ENCODE data around the gene SLC16A7.
"Not testable (repeated sequence)": the region's sequence is repeated elsewhere in the genome, so short reads cannot be mapped to it uniquely, and the experiment has no call there.

SLC16A7 gene, protein sequence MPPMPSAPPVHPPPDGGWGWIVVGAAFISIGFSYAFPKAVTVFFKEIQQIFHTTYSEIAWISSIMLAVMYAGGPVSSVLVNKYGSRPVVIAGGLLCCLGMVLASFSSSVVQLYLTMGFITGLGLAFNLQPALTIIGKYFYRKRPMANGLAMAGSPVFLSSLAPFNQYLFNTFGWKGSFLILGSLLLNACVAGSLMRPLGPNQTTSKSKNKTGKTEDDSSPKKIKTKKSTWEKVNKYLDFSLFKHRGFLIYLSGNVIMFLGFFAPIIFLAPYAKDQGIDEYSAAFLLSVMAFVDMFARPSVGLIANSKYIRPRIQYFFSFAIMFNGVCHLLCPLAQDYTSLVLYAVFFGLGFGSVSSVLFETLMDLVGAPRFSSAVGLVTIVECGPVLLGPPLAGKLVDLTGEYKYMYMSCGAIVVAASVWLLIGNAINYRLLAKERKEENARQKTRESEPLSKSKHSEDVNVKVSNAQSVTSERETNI

DNA sequence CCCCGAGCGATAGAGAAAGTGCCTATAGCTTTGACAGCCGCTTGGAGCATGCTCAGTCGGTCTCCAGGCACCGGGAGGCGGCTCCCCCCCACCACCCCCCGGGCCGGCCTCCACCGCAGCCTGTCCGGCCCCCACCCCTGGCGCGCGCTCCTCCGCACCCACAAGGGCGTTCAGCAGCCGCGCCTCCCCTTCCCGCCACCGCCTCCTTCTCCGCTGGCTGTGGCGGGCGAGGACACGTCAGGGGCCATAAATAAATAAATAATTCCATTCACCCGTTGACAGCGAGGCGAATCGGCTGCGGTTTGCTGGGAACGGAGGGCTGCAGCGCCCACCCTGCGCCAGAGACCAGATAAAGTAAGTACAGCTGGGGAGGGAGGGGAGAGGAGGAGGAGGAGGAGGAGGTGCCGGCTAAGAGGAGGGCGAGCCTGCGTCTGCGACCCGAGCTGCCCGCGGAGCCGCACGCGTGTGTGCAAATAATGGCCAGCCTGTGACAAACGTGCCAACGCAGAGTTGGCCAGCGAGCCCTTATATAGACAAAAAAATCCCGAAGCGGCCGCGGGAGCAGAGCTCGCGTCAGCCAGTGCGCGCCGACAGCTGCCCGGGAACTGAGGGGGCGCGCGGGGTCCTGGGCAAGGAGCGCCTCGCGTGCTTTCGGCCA is at the start of gene SLC16A7:
Gene SLC16A7, plus strand, starts transcription at position 147 of the 658 bp plus-strand sequence. CDS start 108,773 bp downstream, outside the sequence.
- DNase-seq (ENCODE audit: low read depth): peak; percentile 64

- DNase-seq (ENCODE audit: low read depth): no peak
These were observed 46.9 kb upstream of the SLC16A7 start for GRCh38 chr12:59548930-59549329.

DNA sequence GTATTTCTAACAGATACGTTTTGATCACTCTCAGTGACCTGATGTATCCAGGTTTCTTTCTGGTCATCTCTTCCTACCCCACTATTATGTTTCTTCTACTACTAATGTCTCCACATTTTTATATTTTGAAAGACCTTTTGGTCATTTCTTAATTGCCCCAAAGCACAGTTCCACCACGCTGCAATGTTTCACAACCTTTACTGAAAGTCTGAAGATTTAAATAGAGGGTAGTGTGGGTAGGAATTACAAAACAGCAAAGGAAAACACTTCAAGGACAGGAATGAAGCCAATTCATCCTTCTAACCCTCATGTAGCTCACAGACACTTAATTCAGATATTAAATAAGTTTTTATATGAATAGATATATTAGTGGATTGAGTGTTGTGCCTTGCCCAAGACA is 36.1 kb upstream of the SLC16A7 start:
- DNase-seq (ENCODE audit: low read depth): no peak

GRCh38 chr12:59570145-59570544 is 25.7 kb upstream of the SLC16A7 start:
- DNase-seq (ENCODE audit: low read depth): no peak

DNA sequence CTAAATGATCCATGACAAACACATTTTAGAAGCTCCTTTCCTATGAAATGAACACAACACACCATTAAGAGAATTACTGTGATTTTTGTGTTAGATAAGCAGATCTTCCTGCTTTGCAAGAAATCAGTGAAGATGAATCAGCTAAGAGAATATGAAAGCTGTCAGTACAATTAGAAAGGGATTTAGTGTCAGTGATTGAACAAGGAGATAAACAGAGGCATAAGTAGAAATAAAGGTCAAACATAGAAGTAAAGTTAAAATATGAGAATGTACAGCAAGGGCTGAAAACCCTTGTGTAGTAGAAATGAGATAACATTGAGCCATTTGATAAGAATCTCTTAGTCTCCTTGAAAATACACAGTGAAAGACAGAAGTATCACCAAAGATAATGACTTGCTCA is 21.4 kb upstream of the SLC16A7 start:
- DNase-seq (ENCODE audit: low read depth): no peak

DNA sequence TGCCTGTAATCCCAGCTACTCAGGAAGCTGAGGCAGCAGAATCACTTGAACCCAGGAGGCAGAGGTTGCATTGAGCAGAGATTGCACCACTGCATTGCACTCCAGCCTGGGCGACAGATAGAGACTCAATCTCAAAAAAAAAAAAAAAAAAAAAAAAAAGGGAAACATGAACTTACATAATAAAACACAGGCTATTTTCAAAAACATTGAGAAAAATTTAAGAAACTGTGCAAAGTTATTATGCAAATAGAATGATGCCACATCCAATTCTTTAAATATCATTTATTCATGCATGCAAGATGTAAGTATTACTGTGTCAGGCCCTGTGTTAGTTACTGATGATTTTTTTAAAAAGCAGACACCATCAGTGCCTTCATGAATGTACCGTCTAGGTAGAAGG is 20.0 kb upstream of the SLC16A7 start:
- DNase-seq (ENCODE audit: low read depth): no peak

DNA sequence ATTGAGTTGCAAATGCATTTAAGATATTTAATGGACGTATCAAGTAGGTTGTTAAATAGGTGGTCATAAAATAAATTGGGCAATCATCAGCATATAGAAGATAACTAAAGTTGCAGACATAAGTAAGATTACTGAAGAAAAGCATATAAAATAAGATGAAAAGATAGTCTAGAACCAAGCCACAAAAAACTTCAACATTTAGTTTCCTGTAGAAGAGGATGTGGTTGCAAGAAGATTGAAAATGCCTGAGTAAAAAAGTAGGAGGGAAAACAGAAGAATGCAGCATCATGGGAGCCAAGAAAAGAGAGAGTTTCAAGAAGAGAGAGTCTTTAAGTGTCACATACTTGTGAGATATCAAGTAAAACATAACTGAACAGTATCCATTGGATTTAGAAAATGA is 17.6 kb upstream of the SLC16A7 start:
- DNase-seq (ENCODE audit: low read depth): no peak

GRCh38 chr12:59579631-59580030 is 16.2 kb upstream of the SLC16A7 start:
- no peak for DNase-seq (ENCODE audit: low read depth)

- no peak for DNase-seq (ENCODE audit: low read depth)
These were observed 15.8 kb upstream of the SLC16A7 start for GRCh38 chr12:59580050-59580449.

GRCh38 chr12:59583003-59583712 is 12.7 kb upstream of the SLC16A7 start:
- DNase-seq (ENCODE audit: low read depth): no peak

GRCh38 chr12:59587710-59588109 is 8.1 kb upstream of the SLC16A7 start:
- no peak for DNase-seq (ENCODE audit: low read depth)

- DNase-seq (ENCODE audit: low read depth): no peak
These were observed 2.1 kb upstream of the SLC16A7 start for GRCh38 chr12:59593761-59594160.

GRCh38 chr12:59594943-59595500 is 807 bp upstream of the SLC16A7 start:
- no peak for DNase-seq (ENCODE audit: low read depth)

GRCh38 chr12:59595565-59595882 is 305 bp upstream of the SLC16A7 start:
- DNase-seq (ENCODE audit: low read depth): no peak

DNA sequence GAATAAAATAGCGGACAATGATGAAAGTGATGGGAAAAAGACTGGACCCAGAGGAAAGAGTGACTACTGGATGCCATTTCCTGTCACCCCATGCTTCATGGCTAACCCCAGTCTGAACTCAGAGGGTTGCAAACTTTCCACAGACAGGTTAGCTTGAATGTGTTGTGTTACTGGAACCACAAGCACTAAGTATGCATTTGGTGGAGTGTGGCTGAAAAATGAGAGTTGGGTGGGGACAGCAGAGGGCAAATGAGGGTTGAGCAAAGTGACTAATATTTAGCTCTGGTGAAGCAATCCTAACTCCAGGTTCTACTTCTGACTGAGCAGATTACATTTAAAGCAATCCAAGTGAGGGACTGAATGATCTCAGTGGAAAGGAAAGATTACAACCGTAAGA is 1.6 kb downstream of the SLC16A7 start:
- DNase-seq (ENCODE audit: low read depth): peak; percentile 22

GRCh38 chr12:59600171-59600570 is 4.3 kb downstream of the SLC16A7 start:
- DNase-seq (ENCODE audit: low read depth): no peak

GRCh38 chr12:59603754-59604153 is 7.9 kb downstream of the SLC16A7 start:
- no peak for DNase-seq (ENCODE audit: low read depth)

GRCh38 chr12:59612823-59613434 is 17.1 kb downstream of the SLC16A7 start:
- DNase-seq (ENCODE audit: low read depth): not testable (repeated sequence)

- DNase-seq (ENCODE audit: low read depth): no peak
These were observed 19.8 kb downstream of the SLC16A7 start for GRCh38 chr12:59615392-59616165.

- DNase-seq (ENCODE audit: low read depth): no peak
These were observed 23.8 kb downstream of the SLC16A7 start for GRCh38 chr12:59619461-59620240.

- DNase-seq (ENCODE audit: low read depth): no peak
These were observed 24.5 kb downstream of the SLC16A7 start for GRCh38 chr12:59620326-59620725.
